Endothelial cell of umbilical vein (primary cell): ENCODE measurements around the gene PRLR.

Experiments
- CTCF ChIP-seq, 2 donors: IDR thresholded peaks; 1 replicate in 1 of 2; 2 replicates in 1 of 2; pipeline ENCODE4 v1.5.1; 2011; ENCODE audit warnings: low read length in 2 of 2, mild to moderate bottlenecking in 2 of 2, moderate library complexity in 2 of 2, control low read depth in 1 of 2, inconsistent platforms in 1 of 2, low read depth in 1 of 2; ENCODE audit not compliant: insufficient read depth in 1 of 2; ENCODE audit errors: extremely low read depth in 1 of 2
- EZH2 ChIP-seq: IDR thresholded peaks from 2 replicates; pipeline ENCODE4 v1.6.1; 2012; ENCODE audit warnings: borderline replicate concordance, low read depth, mild to moderate bottlenecking, moderate library complexity, low read length, inconsistent platforms; ENCODE audit not compliant: severe bottlenecking
- FOS ChIP-seq: IDR thresholded peaks from 2 replicates; pipeline ENCODE4 v1.6.1; 2011; ENCODE audit warnings: mild to moderate bottlenecking, low read length, moderate library complexity, borderline replicate concordance; ENCODE audit not compliant: insufficient read depth
- GATA2 ChIP-seq: IDR thresholded peaks from 2 replicates; pipeline ENCODE4 v1.7.0; 2011; ENCODE audit warnings: low read depth, mild to moderate bottlenecking, moderate library complexity, mixed read lengths, low read length; ENCODE audit not compliant: insufficient read length, insufficient read depth
- JUN ChIP-seq: IDR thresholded peaks from 2 replicates; pipeline ENCODE4 v1.6.1; 2011; ENCODE audit warnings: borderline replicate concordance, low read depth; ENCODE audit not compliant: insufficient read length, insufficient read depth
- MAX ChIP-seq: IDR thresholded peaks from 2 replicates; pipeline ENCODE4 v1.6.1; 2011; ENCODE audit not compliant: insufficient read depth, insufficient read length
- MYC ChIP-seq: IDR thresholded peaks from one replicate; pipeline ENCODE4 v1.6.1; 2011; ENCODE audit warnings: mild to moderate bottlenecking, low read depth, low read length
- POLR2A ChIP-seq: IDR thresholded peaks from 2 replicates; pipeline ENCODE4 v1.6.1; 2012; ENCODE audit warnings: low read depth, mild to moderate bottlenecking, control low read depth, low read length
- POLR2AphosphoS5 ChIP-seq: IDR thresholded peaks from 2 replicates; pipeline ENCODE4 v1.6.1; 2012; ENCODE audit warnings: low read depth, mild to moderate bottlenecking, control low read depth, low read length, moderate library complexity; ENCODE audit not compliant: insufficient read depth

GRCh38 chr5:35227720-35228119 lies 2.6 kb downstream of the PRLR start:
- no peak for TF ChIP-seq CTCF (IDR thresholded peaks at IDR 0.05; ENCODE audit: extremely low read depth in 1 of 2, insufficient read depth in 1 of 2, low read depth in 1 of 2, low read length in 2 of 2)
- no peak for TF ChIP-seq POLR2A
- no peak for TF ChIP-seq MAX
- TF ChIP-seq MYC, result no peak
- TF ChIP-seq POLR2AphosphoS5, result no peak
- no peak for TF ChIP-seq EZH2
- TF ChIP-seq JUN, result no peak
- no peak for TF ChIP-seq GATA2
- no peak for TF ChIP-seq FOS
